H9 (cell line): Measurements from ENCODE around the gene PTAR1. TPM values are rescaled to one million over a fixed set of nuclear protein-coding genes. Genes with fewer than 3 reads are reported as not detected.

Experiments
- DNase-seq: peaks from one replicate; pipeline ENCODE4 v3.0.0-alpha.2; 2017
- H2AFZ ChIP-seq: one replicate; pipeline ENCODE4 v1.6.1; 2013; ENCODE audit warnings: mild to moderate bottlenecking, low read length, control low read depth, moderate library complexity
- H2AK5ac ChIP-seq: 2 replicates; pipeline ENCODE4 v1.6.1; 2013; ENCODE audit warnings: low read length, control low read depth, mixed read lengths; ENCODE audit not compliant: insufficient read length
- H2BK120ac ChIP-seq: one replicate; pipeline ENCODE4 v1.6.1; 2013; ENCODE audit warnings: low read depth, mild to moderate bottlenecking, low read length, control low read depth, inconsistent platforms; ENCODE audit not compliant: poor library complexity, severe bottlenecking
- H2BK12ac ChIP-seq: 2 replicates; pipeline ENCODE4 v1.6.1; 2013; ENCODE audit warnings: low read length, control low read depth, mixed read lengths, low read depth; ENCODE audit not compliant: insufficient read length
- H2BK15ac ChIP-seq: 2 replicates; pipeline ENCODE4 v1.6.1; 2013; ENCODE audit warnings: low read depth, low read length, control low read depth
- H2BK20ac ChIP-seq: one replicate; pipeline ENCODE4 v1.6.1; 2013; ENCODE audit warnings: low read depth, mild to moderate bottlenecking, low read length, control low read depth, inconsistent platforms; ENCODE audit not compliant: poor library complexity, severe bottlenecking
- H2BK5ac ChIP-seq: 2 replicates; pipeline ENCODE4 v1.6.1; 2013; ENCODE audit warnings: low read length, control low read depth, mixed read lengths; ENCODE audit not compliant: insufficient read length
- H3K14ac ChIP-seq: 2 replicates; pipeline ENCODE4 v1.6.1; 2013; ENCODE audit warnings: low read length, control low read depth; ENCODE audit not compliant: insufficient read depth
- H3K18ac ChIP-seq: 2 replicates; pipeline ENCODE4 v1.6.1; 2013; ENCODE audit warnings: low read depth, mild to moderate bottlenecking, mixed read lengths, low read length, control low read depth; ENCODE audit not compliant: insufficient read length
- H3K23ac ChIP-seq: 2 replicates; pipeline ENCODE4 v1.6.1; 2013; ENCODE audit warnings: low read length, control low read depth, mixed read lengths, low read depth; ENCODE audit not compliant: insufficient read length
- H3K23me2 ChIP-seq: 2 replicates; pipeline ENCODE4 v1.6.1; 2013; ENCODE audit warnings: low read depth, mild to moderate bottlenecking, mixed read lengths, low read length, control low read depth; ENCODE audit not compliant: insufficient read length, poor library complexity, severe bottlenecking
- H3K27ac ChIP-seq: 2 replicates; pipeline ENCODE4 v1.5.1; 2013; ENCODE audit warnings: low read length, control low read depth, mixed read lengths, low read depth; ENCODE audit not compliant: insufficient read length
- H3K27me3 ChIP-seq: 2 replicates; pipeline ENCODE4 v1.6.1; 2013; ENCODE audit warnings: low read length, control low read depth, inconsistent platforms; ENCODE audit not compliant: insufficient read depth
- H3K4ac ChIP-seq: 2 replicates; pipeline ENCODE4 v1.6.1; 2013; ENCODE audit warnings: low read depth, mild to moderate bottlenecking, control low read depth, inconsistent platforms, low read length, moderate library complexity
- H3K4me1 ChIP-seq: 2 replicates; pipeline ENCODE4 v1.6.1; 2013; ENCODE audit warnings: low read length, control low read depth, inconsistent platforms; ENCODE audit not compliant: insufficient read depth
- H3K4me2 ChIP-seq: 2 replicates; pipeline ENCODE4 v1.6.1; 2013; ENCODE audit warnings: low read length, control low read depth, mixed read lengths; ENCODE audit not compliant: insufficient read length, insufficient read depth
- H3K56ac ChIP-seq: 2 replicates; pipeline ENCODE4 v1.6.1; 2013; ENCODE audit warnings: low read depth, mild to moderate bottlenecking, mixed read lengths, low read length, control low read depth; ENCODE audit not compliant: insufficient read length
- H3K79me1 ChIP-seq: 2 replicates; pipeline ENCODE4 v1.6.1; 2013; ENCODE audit warnings: low read depth, mild to moderate bottlenecking, moderate library complexity, low read length, control low read depth, inconsistent platforms; ENCODE audit not compliant: insufficient read depth, poor library complexity, severe bottlenecking
- H3K79me2 ChIP-seq: 2 replicates; pipeline ENCODE4 v1.6.1; 2013; ENCODE audit warnings: low read length, control low read depth, inconsistent platforms; ENCODE audit not compliant: insufficient read depth
- H3K9ac ChIP-seq: 2 replicates; pipeline ENCODE4 v1.6.1; 2013; ENCODE audit warnings: low read length, control low read depth, mixed read lengths; ENCODE audit not compliant: insufficient read length; ENCODE audit errors: extremely low read depth
- H3K9me3 ChIP-seq: one replicate; pipeline ENCODE4 v1.6.1; 2013; ENCODE audit warnings: low read depth, low read length, inconsistent platforms; ENCODE audit not compliant: control insufficient read depth
- H3T11ph ChIP-seq: one replicate; pipeline ENCODE4 v1.6.1; 2013; ENCODE audit warnings: mild to moderate bottlenecking, low read length, control low read depth, inconsistent platforms
- H4K20me1 ChIP-seq: one replicate; pipeline ENCODE4 v1.6.1; 2013; ENCODE audit not compliant: control insufficient read depth, insufficient read length, insufficient read depth
- H4K5ac ChIP-seq: 2 replicates; pipeline ENCODE4 v1.6.1; 2013; ENCODE audit warnings: low read depth, mild to moderate bottlenecking, mixed read lengths, low read length, control low read depth; ENCODE audit not compliant: insufficient read length
- H4K8ac ChIP-seq: replicated peaks from 2 replicates; pipeline ENCODE4 v1.6.1; 2013; ENCODE audit warnings: low read length, control low read depth, mixed read lengths, low read depth; ENCODE audit not compliant: insufficient read length
- H4K91ac ChIP-seq: 2 replicates; pipeline ENCODE4 v1.6.1; 2013; ENCODE audit warnings: low read depth, mild to moderate bottlenecking, moderate library complexity, mixed read lengths, low read length, control low read depth; ENCODE audit not compliant: insufficient read length
- H3K27ac Mint-ChIP-seq, 3 experiments: 2 replicates in 2 of 3; 3 replicates in 1 of 3; pipeline ENCODE4 v1.8.0; 2020 to 2021; ENCODE audit warnings: mixed read lengths in 3 of 3, mild to moderate bottlenecking in 1 of 3, moderate library complexity in 1 of 3
- H3K27me3 Mint-ChIP-seq: 2 replicates; pipeline ENCODE4 v1.8.0; 2021; ENCODE audit warnings: low read depth, mild to moderate bottlenecking, moderate library complexity, mixed read lengths
- H3K36me3 Mint-ChIP-seq, 3 experiments: 2 replicates in 2 of 3; 3 replicates in 1 of 3; pipeline ENCODE4 v1.8.0; 2020 to 2021; ENCODE audit warnings: low read depth in 3 of 3, mixed read lengths in 3 of 3; ENCODE audit not compliant: insufficient read depth in 1 of 3
- H3K4me1 Mint-ChIP-seq, 2 experiments: 2 replicates each; pipeline ENCODE4 v1.8.0; 2020; ENCODE audit warnings: mixed read lengths in 2 of 2
- H3K4me3 Mint-ChIP-seq, 2 experiments: 2 replicates in 1 of 2; 3 replicates in 1 of 2; pipeline ENCODE4 v1.8.0; 2020 to 2021; ENCODE audit warnings: mild to moderate bottlenecking in 2 of 2, mixed read lengths in 2 of 2, moderate library complexity in 1 of 2
- H3K9me3 Mint-ChIP-seq, 2 experiments: 2 replicates in 1 of 2; 3 replicates in 1 of 2; pipeline ENCODE4 v1.8.0; 2020; ENCODE audit warnings: mild to moderate bottlenecking in 2 of 2, mixed read lengths in 2 of 2, moderate library complexity in 1 of 2
- CTCF ChIP-seq: fragments of 200-600 bp; sonication (generic); conservative IDR thresholded peaks from 3 replicates; pipeline ENCODE4 v1.8.0; 2021; ENCODE audit warnings: antibody characterized with exemption, mild to moderate bottlenecking
- WGBS: extraction: QIAGEN DNeasy Blood & Tissue Kit; methylation state at CpG from one replicate; pipeline ENCODE4 v1.1.7; 2013; ENCODE audit warnings: missing lambda C conversion rate, low lambda C conversion rate, mixed read lengths; ENCODE audit not compliant: insufficient read length; ENCODE audit errors: extremely low coverage; 5-methylcytosine and 5-hydroxymethylcytosine counted together
- total RNA-seq: library from RNA; stranded (reverse); gene quantifications from 2 replicates; pipeline ENCODE4 v1.2.1, GENCODE V29; 2021

Gene PTAR1
- total RNA-seq, 1 experiment from 2014 or later, result 117 TPM

GRCh38 chr9:69672596-69673310, 87.1 kb downstream of the PTAR1 start:
- H3K27ac Mint-ChIP-seq, result no peak overlapping the region
- H3K4me1 Mint-ChIP-seq, result peaks cover 17% of the 10 kb centered on the region in 2 experiments
- Histone ChIP-seq H3K79me2 (no peaks in the 10 kb centered on the region), H2AK5ac (no peak overlapping the region), H3K27me3 (peaks cover 12% of the 10 kb centered on the region; the same call in 1 of the 2 replicates), H2BK15ac (peak overlapping the region; percentile 43; the same call in 1 of the 2 replicates), H3K4me1 (no peaks in the 10 kb centered on the region; the same call in 1 of the 2 replicates), H3K9me3 (no peaks in the 10 kb centered on the region), H4K20me1 (no peaks in the 10 kb centered on the region), H4K8ac (no peak overlapping the region), H3K4ac (no peak overlapping the region), H2BK20ac (no peak overlapping the region), H3K23ac (no peak overlapping the region), H2BK5ac (no peak overlapping the region), H3K18ac (no peak overlapping the region), H2AFZ (no peak overlapping the region), H4K91ac (no peak overlapping the region), H3K14ac (no peak overlapping the region; the same call in 1 of the 2 replicates), H3K27ac (no peak overlapping the region), H4K5ac (no peak overlapping the region), H2BK12ac (no peak overlapping the region), H3K9ac (no peak overlapping the region), H3K56ac (no peak overlapping the region), H2BK120ac (no peak overlapping the region), H3K79me1 (no peaks in the 10 kb centered on the region), H3T11ph (no peak overlapping the region), H3K4me2 (peak overlapping the region; percentile 77), H3K23me2 (peaks cover 7% of the 10 kb centered on the region)
- TF ChIP-seq CTCF, result peak; percentile 92
- WGBS, result no CpG with 5 or more reads among the region's 60 CpGs
- peaks cover 1% of the 10 kb centered on the region for H3K27me3 Mint-ChIP-seq
- H3K9me3 Mint-ChIP-seq, result no peaks in the 10 kb centered on the region
- peak overlapping the region; percentile 63 to 77 for H3K4me3 Mint-ChIP-seq
- no peaks in the 10 kb centered on the region; a peak in 1 of 7 replicates for H3K36me3 Mint-ChIP-seq
- peak; percentile 90 for DNase-seq
